Peyer's patch (tissue), 4 donors: ENCODE data around the gene THAP4.

Experiments used
- CTCF ChIP-seq, 6 experiments: fragments of 450-650 bp in 4 of 6; fragments of 200-600 bp in 2 of 6; sonication (generic) in 1 of 6; IDR thresholded peaks; one replicate each; pipeline ENCODE4 v1.5.1; 2017 to 2019; ENCODE audit warnings: antibody characterized with exemption in 6 of 6, mild to moderate bottlenecking in 3 of 6, moderate library complexity in 1 of 6
- POLR2A ChIP-seq, 2 donors: fragments of 450-650 bp; IDR thresholded peaks; one replicate each; pipeline ENCODE4 v1.5.1; 2017; ENCODE audit warnings: antibody characterized with exemption in 2 of 2, mild to moderate bottlenecking in 2 of 2, moderate library complexity in 2 of 2

- no peak for TF ChIP-seq CTCF (IDR thresholded peaks at IDR 0.05)
- no peak for TF ChIP-seq POLR2A (IDR thresholded peaks at IDR 0.05)
Observed at GRCh38 chr2:241616168-241617125, 20.5 kb downstream of the THAP4 start.
